WTC11 (cell line): ENCODE results near the gene WSCD2. TPM values are rescaled to one million over a fixed set of nuclear protein-coding genes. Genes with fewer than 3 reads are reported as not detected.

Source experiments
- ATAC-seq: fragments of 200-7000 bp; cut with Tn5 transposase; 2 replicates; pipeline ENCODE4 v1.10.0; 2021; ENCODE audit warnings: mild to moderate bottlenecking, moderate library complexity
- CTCF ChIA-PET: fragments of 300-600 bp; sonication (Branson Sonifier 250); formaldehyde crosslinking; loops from one replicate; lab custom pipeline; 2021; ENCODE audit warnings: antibody characterized with exemption; lab: Charles Lee
- POLR2A ChIA-PET: fragments of 350-600 bp; sonication (Branson Sonifier 250); formaldehyde crosslinking; loops from one replicate; lab custom pipeline; 2021; ENCODE audit warnings: antibody characterized with exemption; lab: Charles Lee
- DNase-seq: peaks from one replicate; pipeline ENCODE4 v3.0.0; 2021; ENCODE audit warnings: low spot score
- H3K27ac Mint-ChIP-seq: 2 replicates; pipeline ENCODE4 v1.8.0; 2021; ENCODE audit warnings: mixed read lengths
- H3K27me3 Mint-ChIP-seq: 2 replicates; pipeline ENCODE4 v1.8.0; 2021; ENCODE audit warnings: low read depth, mild to moderate bottlenecking, moderate library complexity, mixed read lengths
- H3K36me3 Mint-ChIP-seq: 2 replicates; pipeline ENCODE4 v1.8.0; 2021; ENCODE audit warnings: mixed read lengths
- H3K4me1 Mint-ChIP-seq: 2 replicates; pipeline ENCODE4 v1.8.0; 2022; ENCODE audit warnings: mixed read lengths
- H3K4me3 Mint-ChIP-seq: 2 replicates; pipeline ENCODE4 v1.8.0; 2021; ENCODE audit warnings: mild to moderate bottlenecking, moderate library complexity, mixed read lengths
- H3K9me3 Mint-ChIP-seq: 2 replicates; pipeline ENCODE4 v1.8.0; 2021; ENCODE audit warnings: mixed read lengths
- AR ChIP-seq: fragments of 250-450 bp; sonication (Bioruptor Pico); IDR thresholded peaks from 2 replicates; pipeline ENCODE4 v1.9.0; 2021; ENCODE audit warnings: mild to moderate bottlenecking
- ATF6 ChIP-seq: sonication (generic); formaldehyde crosslinking; IDR thresholded peaks from 2 replicates; pipeline ENCODE4 v1.8.1; 2023; ENCODE audit warnings: mild to moderate bottlenecking, missing genetic modification reagents
- CREM ChIP-seq: sonication (generic); formaldehyde crosslinking; IDR thresholded peaks from 2 replicates; pipeline ENCODE4 v1.8.1; 2022; ENCODE audit warnings: mild to moderate bottlenecking, missing genetic modification reagents, moderate library complexity
- ESRRA ChIP-seq: sonication (generic); formaldehyde crosslinking; IDR thresholded peaks from 2 replicates; pipeline ENCODE4 v1.8.1; 2022; ENCODE audit warnings: mild to moderate bottlenecking, missing genetic modification reagents, borderline replicate concordance
- ETV6 ChIP-seq: sonication (generic); formaldehyde crosslinking; IDR thresholded peaks from 2 replicates; pipeline ENCODE4 v1.8.1; 2022; ENCODE audit warnings: mild to moderate bottlenecking, missing genetic modification reagents
- GABPB1 ChIP-seq: sonication (generic); formaldehyde crosslinking; IDR thresholded peaks from 2 replicates; pipeline ENCODE4 v1.8.1; 2023; ENCODE audit warnings: mild to moderate bottlenecking, missing genetic modification reagents
- MLX ChIP-seq: sonication (generic); formaldehyde crosslinking; IDR thresholded peaks from 2 replicates; pipeline ENCODE4 v1.8.1; 2023; ENCODE audit warnings: mild to moderate bottlenecking, missing genetic modification reagents, moderate library complexity
- MYBL2 ChIP-seq: sonication (generic); formaldehyde crosslinking; IDR thresholded peaks from 2 replicates; pipeline ENCODE4 v1.8.1; 2023; ENCODE audit warnings: mild to moderate bottlenecking, moderate library complexity, missing genetic modification reagents
- NFE2L1 ChIP-seq: sonication (generic); formaldehyde crosslinking; IDR thresholded peaks from 2 replicates; pipeline ENCODE4 v1.8.1; 2023; ENCODE audit warnings: missing genetic modification reagents
- NR1H2 ChIP-seq: sonication (generic); formaldehyde crosslinking; IDR thresholded peaks from 2 replicates; pipeline ENCODE4 v1.9.0; 2021; ENCODE audit warnings: mild to moderate bottlenecking, moderate library complexity, missing genetic modification reagents
- OVOL2 ChIP-seq: fragments of 250-450 bp; sonication (Bioruptor Pico); IDR thresholded peaks from 2 replicates; pipeline ENCODE4 v1.9.0; 2021; ENCODE audit warnings: mild to moderate bottlenecking, borderline replicate concordance
- PREB ChIP-seq: sonication (generic); formaldehyde crosslinking; IDR thresholded peaks from 2 replicates; pipeline ENCODE4 v1.8.1; 2022; ENCODE audit warnings: mild to moderate bottlenecking, missing genetic modification reagents, moderate library complexity, borderline replicate concordance
- RELA ChIP-seq: sonication (generic); formaldehyde crosslinking; IDR thresholded peaks from 2 replicates; pipeline ENCODE4 v1.8.1; 2022; ENCODE audit warnings: missing genetic modification reagents, mild to moderate bottlenecking, borderline replicate concordance
- SMAD3 ChIP-seq: sonication (generic); formaldehyde crosslinking; IDR thresholded peaks from 2 replicates; pipeline ENCODE4 v1.8.0; 2022; ENCODE audit warnings: missing genetic modification reagents, mild to moderate bottlenecking, borderline replicate concordance
- SOX15 ChIP-seq: fragments of 250-450 bp; sonication (Bioruptor Pico); IDR thresholded peaks from 2 replicates; pipeline ENCODE4 v1.9.0; 2021; ENCODE audit warnings: mild to moderate bottlenecking
- SP1 ChIP-seq: sonication (generic); formaldehyde crosslinking; conservative IDR thresholded peaks from 2 replicates; pipeline ENCODE4 v1.8.1; 2022; ENCODE audit warnings: missing genetic modification reagents
- TEAD1 ChIP-seq: sonication (generic); formaldehyde crosslinking; IDR thresholded peaks from 2 replicates; pipeline ENCODE4 v1.8.0; 2022; ENCODE audit warnings: mild to moderate bottlenecking, missing genetic modification reagents
- TP53 ChIP-seq: sonication (generic); formaldehyde crosslinking; IDR thresholded peaks from 2 replicates; pipeline ENCODE4 v1.8.1; 2023; ENCODE audit warnings: mild to moderate bottlenecking, missing genetic modification reagents
- USF1 ChIP-seq: sonication (generic); formaldehyde crosslinking; IDR thresholded peaks from 2 replicates; pipeline ENCODE4 v1.8.0; 2022; ENCODE audit warnings: mild to moderate bottlenecking, missing genetic modification reagents
- ZBTB43 ChIP-seq: sonication (generic); formaldehyde crosslinking; IDR thresholded peaks from 2 replicates; pipeline ENCODE4 v1.8.1; 2023; ENCODE audit warnings: mild to moderate bottlenecking, missing genetic modification reagents
- ZNF317 ChIP-seq: sonication (generic); formaldehyde crosslinking; IDR thresholded peaks from 2 replicates; pipeline ENCODE4 v1.8.1; 2023; ENCODE audit warnings: low read depth, mild to moderate bottlenecking, moderate library complexity, missing genetic modification reagents, borderline replicate concordance
- ZNF512 ChIP-seq: sonication (generic); formaldehyde crosslinking; IDR thresholded peaks from 2 replicates; pipeline ENCODE4 v1.8.1; 2022; ENCODE audit warnings: missing genetic modification reagents, borderline replicate concordance
- total RNA-seq: library from RNA; stranded (reverse); gene quantifications from 3 replicates; pipeline ENCODE4 v1.2.3, GENCODE V29; 2021

WSCD2 gene
- total RNA-seq, 1 experiment from 2014 or later = 1.1 TPM

- no peak for ATAC-seq
- Mint-ChIP-seq H3K4me1 (peaks cover 37% of the 10 kb centered on the region), H3K4me3 (no peak overlapping the region), H3K27me3 (no peaks in the 10 kb centered on the region; the same call in 1 of the 2 replicates), H3K27ac (no peak overlapping the region), H3K9me3 (peaks cover 17% of the 10 kb centered on the region), H3K36me3 (peaks cover 11% of the 10 kb centered on the region)
- ChIA-PET POLR2A (interaction anchor here (0.7 kb wide), 1 partner anchor 76 kb away, joined by 3 read pairs; no protein-coding TSS in a partner anchor), CTCF (no interaction called here)
- TF ChIP-seq ZBTB43 (CRISPR knock-in tag) = no peak
- TF ChIP-seq MLX = no peak
- TF ChIP-seq SMAD3 = no peak
- no peak for TF ChIP-seq RELA (CRISPR knock-in tag)
- no peak for TF ChIP-seq ETV6
- no peak for TF ChIP-seq AR (CRISPR knock-in tag)
- no peak for TF ChIP-seq SOX15
- DNase-seq = no peak
Measured at GRCh38 chr12:108179305-108179704, 50.2 kb downstream of the WSCD2 start.

- CTCF ChIA-PET = interaction anchor here (0.8 to 1.8 kb wide), 4 partner anchors 38 to 315 kb away, joined by 3 to 4 read pairs (median 4); no protein-coding TSS in a partner anchor
- TF ChIP-seq ZNF317 (CRISPR knock-in tag) (no peak), NR1H2 (CRISPR knock-in tag) (no peak), USF1 (CRISPR knock-in tag) (no peak), ESRRA (CRISPR knock-in tag) (no peak), GABPB1 (CRISPR knock-in tag) (no peak), OVOL2 (CRISPR knock-in tag) (no peak), TP53 (no peak), NFE2L1 (CRISPR knock-in tag) (no peak), MYBL2 (CRISPR knock-in tag) (no peak), ZNF512 (CRISPR knock-in tag) (no peak), CREM (CRISPR knock-in tag) (no peak), SMAD3 (no peak), PREB (CRISPR knock-in tag) (no peak), TEAD1 (CRISPR knock-in tag) (no peak), ATF6 (CRISPR knock-in tag) (no peak), SP1 (CRISPR knock-in tag) (no peak)
- DNase-seq (no peak), ATAC-seq (no peak)
- Mint-ChIP-seq H3K4me1 (peaks cover 31% of the 10 kb centered on the region), H3K4me3 (no peak overlapping the region), H3K9me3 (peaks cover 17% of the 10 kb centered on the region), H3K27ac (no peak overlapping the region), H3K27me3 (no peaks in the 10 kb centered on the region; the same call in 1 of the 2 replicates), H3K36me3 (peaks cover 11% of the 10 kb centered on the region)
- POLR2A ChIA-PET = no interaction called here
Measured at GRCh38 chr12:108180255-108181094, 51.4 kb downstream of the WSCD2 start.
